IMR-90 (cell line): ENCODE measurements around the gene AASS.

Experiments used
- CHD1 ChIP-seq: IDR thresholded peaks from 2 replicates; pipeline ENCODE4 v1.6.1; 2012; ENCODE audit warnings: low read depth, low read length, improper control_type of control experiment
- MAFK ChIP-seq: IDR thresholded peaks from 2 replicates; pipeline ENCODE4 v1.6.1; 2012; ENCODE audit warnings: low read depth, low read length, improper control_type of control experiment
- MAZ ChIP-seq: IDR thresholded peaks from 2 replicates; pipeline ENCODE4 v1.6.1; 2012; ENCODE audit warnings: low read depth, mild to moderate bottlenecking, low read length, improper control_type of control experiment, moderate library complexity, borderline replicate concordance
- MXI1 ChIP-seq: IDR thresholded peaks from 2 replicates; pipeline ENCODE4 v1.6.1; 2012; ENCODE audit warnings: low read depth, mild to moderate bottlenecking, low read length, moderate library complexity, borderline replicate concordance
- NFE2L2 ChIP-seq: fragments of 150-350 bp; IDR thresholded peaks from 2 replicates; pipeline ENCODE4 v1.6.1; 2016; ENCODE audit warnings: low read depth, mild to moderate bottlenecking, low read length
- POLR2A ChIP-seq: IDR thresholded peaks from 2 replicates; pipeline ENCODE4 v1.6.1; 2012; ENCODE audit warnings: mild to moderate bottlenecking, low read depth, low read length
- RAD21 ChIP-seq: IDR thresholded peaks from 2 replicates; pipeline ENCODE4 v1.6.1; 2012; ENCODE audit warnings: low read length, improper control_type of control experiment
- RCOR1 ChIP-seq: IDR thresholded peaks from 2 replicates; pipeline ENCODE4 v1.6.1; 2012; ENCODE audit warnings: mild to moderate bottlenecking, low read length, improper control_type of control experiment; ENCODE audit not compliant: insufficient replicate concordance
- SMC3 ChIP-seq: fragments of 150-350 bp; IDR thresholded peaks from 2 replicates; pipeline ENCODE4 v1.6.1; 2016; ENCODE audit warnings: low read depth, mild to moderate bottlenecking, antibody characterized with exemption, low read length, moderate library complexity
- TF ChIP-seq, protein P1 (sequence below): conservative IDR thresholded peaks from 2 replicates; pipeline ENCODE4 v1.5.1; 2012; ENCODE audit warnings: mild to moderate bottlenecking, low read depth, low read length, improper control_type of control experiment

DNA sequence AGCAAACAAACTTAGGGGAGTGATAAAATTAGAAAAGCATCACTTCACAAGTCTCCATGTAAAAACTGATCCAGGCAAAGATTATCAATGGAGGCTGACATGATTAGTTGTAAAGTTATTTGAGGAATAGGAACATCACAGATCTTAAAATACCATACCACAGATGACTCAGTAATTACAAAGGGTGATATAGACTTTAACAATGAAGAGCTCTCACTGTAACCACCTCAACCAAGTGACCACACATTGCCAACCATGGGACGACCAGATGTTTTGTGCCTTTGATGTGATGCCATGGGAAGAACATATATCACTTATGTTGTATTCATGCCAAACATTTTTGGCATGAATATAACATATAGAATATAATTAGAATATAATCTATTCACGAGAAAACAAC is 11.7 kb downstream of the AASS start:
- TF ChIP-seq, protein P1, sequence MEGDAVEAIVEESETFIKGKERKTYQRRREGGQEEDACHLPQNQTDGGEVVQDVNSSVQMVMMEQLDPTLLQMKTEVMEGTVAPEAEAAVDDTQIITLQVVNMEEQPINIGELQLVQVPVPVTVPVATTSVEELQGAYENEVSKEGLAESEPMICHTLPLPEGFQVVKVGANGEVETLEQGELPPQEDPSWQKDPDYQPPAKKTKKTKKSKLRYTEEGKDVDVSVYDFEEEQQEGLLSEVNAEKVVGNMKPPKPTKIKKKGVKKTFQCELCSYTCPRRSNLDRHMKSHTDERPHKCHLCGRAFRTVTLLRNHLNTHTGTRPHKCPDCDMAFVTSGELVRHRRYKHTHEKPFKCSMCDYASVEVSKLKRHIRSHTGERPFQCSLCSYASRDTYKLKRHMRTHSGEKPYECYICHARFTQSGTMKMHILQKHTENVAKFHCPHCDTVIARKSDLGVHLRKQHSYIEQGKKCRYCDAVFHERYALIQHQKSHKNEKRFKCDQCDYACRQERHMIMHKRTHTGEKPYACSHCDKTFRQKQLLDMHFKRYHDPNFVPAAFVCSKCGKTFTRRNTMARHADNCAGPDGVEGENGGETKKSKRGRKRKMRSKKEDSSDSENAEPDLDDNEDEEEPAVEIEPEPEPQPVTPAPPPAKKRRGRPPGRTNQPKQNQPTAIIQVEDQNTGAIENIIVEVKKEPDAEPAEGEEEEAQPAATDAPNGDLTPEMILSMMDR = no peak
- TF ChIP-seq MXI1 (no peak), RAD21 (no peak), POLR2A (no peak), MAFK (no peak), SMC3 (no peak), NFE2L2 (no peak), RCOR1 (no peak), MAZ (no peak), CHD1 (no peak)
